NK-92 (cell line): Measurements from ENCODE around the gene PSMB1.

Source experiments
- DNase-seq: peaks from one replicate; lab custom pipeline; 2025; ENCODE audit not compliant: unreplicated experiment; lab: John Stamatoyannopoulos, UW

PSMB1 gene

DNA sequence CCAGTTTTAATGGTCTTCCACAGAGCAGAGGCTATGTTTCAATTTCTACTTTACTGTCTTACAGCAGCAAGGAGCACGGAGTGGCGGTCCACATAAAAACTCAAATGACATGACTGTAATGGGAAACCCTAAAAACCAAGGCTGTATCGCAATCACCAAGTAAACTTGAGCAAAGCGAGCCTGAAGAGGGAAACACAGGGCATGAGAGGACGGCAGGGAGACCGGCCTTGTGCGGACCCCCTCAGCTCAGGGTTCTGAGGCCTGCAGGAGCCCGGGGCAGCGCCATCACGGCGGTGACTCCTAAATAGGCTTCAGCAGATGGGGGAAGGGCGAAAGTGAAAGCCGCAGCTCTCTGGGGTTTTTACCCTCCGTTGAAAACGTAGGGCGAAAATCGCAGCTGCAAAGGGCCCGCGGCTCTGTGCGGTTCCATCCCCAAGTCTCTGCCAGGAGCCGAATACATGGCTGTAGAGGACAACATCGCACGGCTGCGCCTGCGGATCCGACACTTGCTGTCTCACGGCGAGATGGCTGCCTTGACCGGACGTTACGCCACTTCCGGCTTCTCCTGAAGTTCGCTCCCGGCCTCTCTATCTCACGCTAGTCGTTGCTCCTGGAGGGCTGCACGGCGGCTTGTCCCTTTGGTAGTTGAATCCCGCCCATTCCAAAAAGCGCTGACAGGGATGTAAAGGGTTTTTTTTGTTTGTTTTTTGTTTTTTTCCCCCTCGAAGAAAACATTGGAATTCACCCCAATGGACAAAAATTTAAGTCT, at the start of gene PSMB1:
TSS of gene PSMB1 (minus strand) at position 543 of the 769 bp plus-strand sequence. CDS start at position 478, 65 bp downstream.
- DNase-seq, result peak; percentile 20

DNA sequence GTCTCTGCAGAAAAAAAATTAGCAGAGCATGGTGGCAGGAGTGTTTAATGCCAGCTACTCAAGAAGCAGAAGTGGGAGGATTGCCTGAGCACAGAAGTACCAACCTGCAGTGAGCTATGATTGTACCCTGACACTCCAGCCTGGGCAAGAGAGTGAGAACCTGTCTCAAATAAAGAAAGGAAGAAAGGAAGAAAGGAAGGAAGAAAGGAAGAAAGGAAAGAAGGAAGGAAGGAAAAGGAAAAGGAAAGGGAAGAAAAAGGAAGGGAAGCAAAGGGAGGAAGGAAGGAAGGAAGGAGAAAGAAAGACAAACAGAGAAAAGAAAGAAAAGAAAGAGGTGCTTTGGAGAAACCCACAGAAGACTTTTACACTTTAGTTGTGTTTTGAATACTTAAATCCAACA, 44.2 kb upstream of the PSMB1 start:
- DNase-seq, result no peak

DNA sequence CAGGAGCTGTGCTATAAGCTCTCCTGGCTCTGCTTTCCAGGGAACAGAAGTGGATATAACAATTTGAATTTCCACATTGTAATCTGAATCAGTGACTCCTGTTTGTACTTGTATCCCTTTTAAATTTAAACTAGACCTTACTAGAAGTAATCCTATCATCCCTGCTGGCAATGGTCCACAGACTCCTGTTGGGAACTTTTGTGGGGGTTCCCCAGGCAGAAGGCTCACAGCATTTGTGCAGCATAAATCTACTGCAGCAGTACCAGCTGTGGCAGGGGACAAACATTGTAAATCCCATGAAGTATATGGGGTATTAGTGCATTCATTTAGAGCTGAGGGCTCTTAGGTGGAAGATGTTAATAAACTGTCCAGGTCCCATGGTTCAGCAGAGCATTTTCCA, 43.3 kb upstream of the PSMB1 start:
- no peak for DNase-seq

DNA sequence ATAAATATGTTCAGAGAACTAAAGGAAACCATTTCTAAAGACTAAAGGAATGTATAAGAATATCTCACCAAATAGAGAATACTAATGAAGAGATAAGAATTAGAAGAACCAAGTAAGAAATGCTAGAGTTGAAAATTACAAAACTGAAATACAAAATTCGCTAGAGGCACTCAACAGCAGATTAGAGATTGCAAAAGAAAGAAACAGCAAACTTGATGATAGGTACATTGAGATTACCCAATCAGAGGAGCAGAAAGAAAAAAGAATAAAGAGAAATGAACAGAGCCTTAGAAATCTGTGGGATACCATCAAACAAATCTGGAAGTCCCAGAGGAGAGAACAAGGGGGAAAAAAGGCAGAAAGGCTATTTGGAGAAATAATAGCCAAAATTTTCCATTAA, 37.6 kb upstream of the PSMB1 start:
- DNase-seq, result no peak

DNA sequence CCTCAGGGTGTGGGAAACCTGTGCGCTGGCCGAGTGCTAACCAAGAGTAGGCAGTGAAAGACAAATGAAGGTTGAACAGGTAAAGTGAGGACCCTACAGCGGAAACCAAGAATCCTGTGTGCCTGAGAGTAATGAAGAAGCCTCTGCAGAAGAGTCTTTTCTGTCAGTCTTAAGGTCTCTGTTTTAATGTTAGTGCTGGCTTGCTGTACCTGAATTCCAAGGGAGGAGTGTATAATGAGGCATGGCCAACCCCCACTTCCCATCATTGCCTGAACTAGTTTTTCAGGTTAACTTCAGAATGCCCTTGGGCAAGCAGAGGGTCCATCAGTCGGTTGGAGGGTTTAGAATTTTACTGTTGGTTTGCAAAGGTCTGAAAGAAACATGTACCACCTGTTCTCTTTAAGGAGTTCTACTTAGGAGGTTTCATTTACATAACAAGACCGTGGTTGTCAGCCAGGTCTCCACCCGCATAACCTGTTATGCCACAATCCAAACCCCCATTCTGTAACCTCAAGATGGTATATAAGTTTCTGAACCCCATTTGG, 31.9 kb upstream of the PSMB1 start:
- no peak for DNase-seq

DNA sequence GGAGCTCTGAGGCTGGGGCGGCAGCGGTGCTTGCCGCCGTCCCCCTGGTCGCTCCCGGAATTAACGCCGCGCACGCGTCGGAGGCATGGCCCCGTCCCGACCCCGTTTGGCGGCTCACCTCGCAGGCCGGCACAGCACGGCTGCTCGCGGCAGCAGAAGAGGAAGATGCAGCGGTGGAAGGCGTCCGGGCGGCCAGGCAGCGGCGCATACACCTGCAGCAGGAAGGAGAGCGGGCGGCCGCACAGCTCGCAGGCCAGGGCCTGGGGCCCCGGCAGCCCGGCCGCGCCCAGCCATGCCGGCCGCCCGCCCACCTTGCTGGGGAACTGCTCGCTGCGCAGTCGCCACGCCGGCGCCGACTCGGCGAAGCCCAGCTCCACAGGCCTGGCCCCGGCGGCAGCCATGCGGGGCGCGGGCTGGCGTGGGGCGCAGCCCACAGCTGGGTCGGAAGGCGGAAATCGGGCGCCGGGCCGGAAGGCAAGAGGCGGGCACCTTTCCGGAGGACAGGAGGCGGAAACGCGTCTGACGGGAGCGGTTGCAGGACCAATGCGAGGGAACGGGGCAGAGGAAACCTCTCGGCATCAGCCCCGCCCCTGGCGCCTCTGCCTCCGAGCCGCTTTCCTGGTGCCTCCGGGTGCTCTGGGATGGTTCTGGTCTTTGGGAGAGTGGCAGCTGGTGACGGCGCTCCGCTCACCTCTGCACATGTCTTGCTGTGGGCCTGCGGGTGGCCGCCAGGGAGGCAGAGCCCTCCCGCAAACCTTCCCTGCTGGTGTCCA, 31.3 kb upstream of the PSMB1 start, which contains the start of gene PDCD2:
TSS of gene PDCD2 (minus strand) at position 457 of the 773 bp plus-strand sequence. CDS start at position 401, 56 bp downstream.
- DNase-seq, result peak; percentile 30

DNA sequence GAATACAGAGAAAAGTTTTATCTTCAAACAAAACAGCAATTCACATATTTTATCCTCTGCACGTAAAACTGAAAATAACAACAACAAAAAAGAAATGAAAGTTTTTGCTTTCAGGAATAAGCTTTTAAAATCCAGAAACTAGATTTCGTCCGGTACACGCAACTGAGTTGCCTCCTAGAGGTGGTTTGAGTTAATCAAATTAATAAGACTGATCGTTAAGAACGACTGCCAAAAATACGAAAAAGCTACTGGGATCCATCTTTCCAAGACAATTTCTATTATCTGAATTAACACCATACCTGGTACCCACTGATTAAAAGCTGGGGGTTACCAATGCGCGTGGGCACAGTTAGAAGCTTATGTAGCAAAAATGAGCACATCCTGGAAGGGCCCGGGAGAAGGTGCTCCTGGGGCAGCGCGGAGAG, 30.7 kb upstream of the PSMB1 start:
- no peak for DNase-seq

DNA sequence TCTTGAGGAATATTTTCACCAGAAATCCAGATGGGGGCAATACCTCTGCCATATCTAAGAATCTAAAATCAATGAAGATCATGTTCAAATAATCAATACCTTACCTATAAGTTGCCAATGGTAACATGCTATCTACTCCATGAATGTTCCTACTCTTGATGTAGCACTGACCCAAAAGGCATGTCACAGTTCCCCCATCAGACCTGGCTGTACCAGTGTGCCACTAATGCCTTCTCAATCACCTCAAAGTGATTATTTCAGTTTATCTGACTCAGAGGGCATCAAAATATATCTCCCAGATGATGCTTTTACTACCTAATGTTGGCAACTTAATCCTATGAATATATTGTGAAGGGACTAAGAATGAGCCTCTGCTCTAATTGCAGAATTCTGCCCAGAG, 25.8 kb upstream of the PSMB1 start:
- no peak for DNase-seq

DNA sequence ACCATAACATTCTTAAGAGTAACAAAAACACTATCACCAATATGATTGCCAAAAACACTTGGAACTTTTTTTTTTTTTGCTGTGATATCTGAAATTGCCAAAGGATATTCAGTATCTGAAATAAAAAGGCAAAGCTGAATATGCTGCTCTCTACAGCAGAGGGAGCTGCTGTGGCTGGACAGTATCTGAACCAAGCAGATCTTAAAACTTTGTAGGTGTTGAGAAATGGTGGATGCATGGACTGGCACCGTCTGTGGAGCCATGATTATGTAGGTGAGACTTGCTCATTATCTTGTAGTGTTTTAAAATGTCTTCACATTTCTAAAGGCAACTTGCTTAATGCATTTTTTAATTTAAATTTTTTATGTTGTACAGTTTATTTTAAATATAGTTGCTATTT, 22.1 kb upstream of the PSMB1 start:
- DNase-seq, result no peak

DNA sequence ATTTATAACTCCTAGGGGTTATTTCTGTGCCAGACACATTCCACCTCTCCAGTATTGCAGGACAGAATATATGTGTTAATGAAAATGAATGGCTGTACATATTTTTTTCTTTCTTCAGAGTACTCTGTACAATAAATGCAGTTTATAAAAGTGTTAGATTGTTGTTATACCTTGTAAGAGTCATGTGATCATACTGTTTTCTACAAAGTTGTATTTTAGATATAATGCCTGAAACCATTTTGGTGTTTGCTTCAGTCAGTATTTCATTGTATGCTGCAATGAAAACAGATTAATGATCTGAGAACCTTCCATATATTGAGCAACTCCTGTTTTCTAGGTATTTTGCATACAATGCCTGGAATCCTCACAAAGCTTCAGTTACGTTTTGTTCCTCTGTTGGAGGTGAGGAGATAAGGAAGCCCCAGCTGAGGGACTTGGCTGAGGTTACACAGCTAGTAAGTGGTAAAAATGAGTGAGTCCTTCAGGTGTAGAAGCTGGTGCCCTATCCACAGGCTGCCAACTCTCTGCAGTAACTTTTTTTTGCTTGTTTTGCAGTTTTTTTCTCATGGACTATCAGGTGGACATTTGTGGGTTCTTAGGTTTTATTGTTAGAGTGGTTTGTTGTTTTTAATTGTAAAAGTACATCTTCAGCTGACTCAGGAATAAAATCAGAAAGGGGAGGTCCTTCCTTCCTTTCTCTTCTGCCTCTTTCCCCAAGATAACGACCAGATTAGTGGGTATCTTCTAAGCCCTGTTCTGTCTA, 19.8 kb upstream of the PSMB1 start:
- DNase-seq, result no peak

DNA sequence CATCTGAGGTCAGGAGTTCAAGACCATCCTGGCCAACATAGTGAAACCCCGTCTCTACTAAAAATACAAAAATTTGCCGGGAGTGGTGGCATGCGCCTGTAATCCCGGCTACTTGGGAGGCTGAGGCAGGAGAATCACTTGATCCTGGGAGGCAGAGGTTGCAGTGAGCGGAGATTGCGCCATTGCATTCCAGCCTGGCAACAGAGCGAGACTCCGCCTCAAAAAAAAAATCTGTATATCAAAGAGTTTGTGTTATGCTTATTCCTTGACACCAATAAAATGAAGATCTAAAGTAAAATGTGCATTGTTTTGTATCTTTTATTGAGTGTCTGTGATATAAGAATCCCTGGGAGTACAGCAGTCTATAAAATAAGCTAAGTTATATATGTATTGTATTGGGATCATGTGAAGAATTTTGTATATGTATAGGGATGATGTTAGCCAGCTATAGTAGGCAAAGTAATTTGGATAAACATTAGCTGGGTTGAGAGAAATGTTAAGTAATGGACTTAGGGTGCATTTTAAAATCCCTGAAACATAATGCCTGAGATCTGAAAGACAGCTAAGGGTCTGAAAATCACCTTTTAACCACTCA, 11.9 kb upstream of the PSMB1 start:
- DNase-seq, result no peak

DNA sequence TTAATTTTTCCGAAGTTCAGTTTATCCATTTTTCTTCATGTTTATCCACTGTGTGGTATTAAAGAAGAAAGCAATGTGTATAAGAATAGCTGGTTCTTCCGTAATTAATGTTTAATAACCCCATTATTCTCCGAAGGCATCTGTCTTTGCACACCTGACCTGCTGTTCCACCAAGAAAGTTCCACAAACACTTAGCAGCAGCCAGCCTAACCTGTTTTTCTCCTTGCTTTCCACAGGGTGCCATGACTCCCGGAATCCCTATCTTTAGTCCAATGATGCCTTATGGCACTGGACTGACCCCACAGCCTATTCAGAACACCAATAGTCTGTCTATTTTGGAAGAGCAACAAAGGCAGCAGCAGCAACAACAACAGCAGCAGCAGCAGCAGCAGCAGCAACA, 8.4 kb upstream of the PSMB1 start:
- no peak for DNase-seq

DNA sequence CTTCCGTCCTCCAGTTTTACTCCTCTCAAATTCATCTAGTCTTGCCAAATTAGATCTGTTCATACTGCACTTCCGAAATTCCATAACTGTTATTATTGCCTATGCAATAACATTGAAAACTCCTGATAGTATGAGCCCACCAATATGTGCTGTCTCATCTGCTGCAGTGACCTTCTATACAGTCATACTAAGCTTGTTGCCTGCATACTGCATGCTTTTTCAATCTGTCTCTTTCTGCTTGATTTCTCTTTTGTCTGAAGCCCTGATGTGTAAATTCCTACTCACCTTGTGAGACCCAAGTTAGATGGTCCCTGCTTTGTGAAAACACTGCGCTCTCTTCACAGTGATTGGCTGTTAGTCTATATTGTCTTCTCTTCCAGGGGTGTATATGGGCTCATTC, 2.2 kb upstream of the PSMB1 start:
- no peak for DNase-seq

DNA sequence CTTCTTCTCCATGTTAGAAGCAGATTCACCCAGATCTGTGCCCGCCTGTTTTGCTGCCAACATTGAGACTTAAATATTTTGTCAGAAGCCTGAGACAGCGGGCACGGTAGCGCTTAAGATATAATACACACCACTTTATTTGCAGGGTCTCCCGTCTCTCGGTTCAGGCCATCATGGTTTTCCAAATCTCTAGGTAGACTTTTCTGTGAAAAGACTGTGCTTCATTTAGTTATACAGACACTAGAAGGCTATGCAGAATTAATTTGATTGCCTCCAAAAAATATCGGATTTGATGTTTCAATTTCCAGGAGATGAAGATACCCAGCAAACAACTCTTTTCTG, 1.7 kb upstream of the PSMB1 start:
- DNase-seq, result no peak

DNA sequence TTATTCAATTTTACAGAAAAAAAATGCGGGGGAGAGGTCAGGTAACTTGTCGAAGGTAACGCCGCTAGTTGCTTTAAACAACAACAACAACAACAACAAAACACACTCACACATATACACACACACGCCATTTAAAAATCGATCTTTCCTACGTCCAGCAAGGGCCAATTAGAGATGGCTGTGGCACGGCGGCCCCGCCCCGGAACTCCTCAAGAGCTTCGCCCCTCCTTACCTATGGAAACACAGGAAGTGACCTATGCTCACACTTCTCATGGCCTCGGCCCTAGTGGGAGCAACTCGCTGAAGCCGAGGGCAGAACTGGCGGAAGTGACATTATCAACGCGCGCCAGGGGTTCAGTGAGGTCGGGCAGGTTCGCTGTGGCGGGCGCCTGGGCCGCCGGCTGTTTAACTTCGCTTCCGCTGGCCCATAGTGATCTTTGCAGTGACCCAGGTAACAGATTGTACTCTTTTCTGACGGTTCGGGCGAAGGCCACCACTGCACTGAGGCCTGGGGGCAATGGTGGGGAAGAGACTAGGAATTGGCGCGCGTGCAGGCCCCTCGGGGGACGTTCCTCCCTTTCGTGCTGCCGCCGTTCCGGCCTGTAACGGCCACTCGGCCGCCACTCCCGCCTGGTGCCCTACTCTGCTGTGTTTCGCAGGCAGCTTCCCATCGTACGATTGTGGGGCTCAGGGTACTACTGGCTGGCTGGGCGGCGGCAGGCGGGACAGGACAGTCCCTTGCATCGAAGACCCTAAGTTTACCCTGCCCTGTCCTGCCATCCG, 1.1 kb upstream of the PSMB1 start, which contains the start of gene TBP:
TSS of gene TBP (plus strand) at position 357 of the 783 bp plus-strand sequence. CDS start 2,661 bp downstream, outside the sequence.
- peak; percentile 91 for DNase-seq

DNA sequence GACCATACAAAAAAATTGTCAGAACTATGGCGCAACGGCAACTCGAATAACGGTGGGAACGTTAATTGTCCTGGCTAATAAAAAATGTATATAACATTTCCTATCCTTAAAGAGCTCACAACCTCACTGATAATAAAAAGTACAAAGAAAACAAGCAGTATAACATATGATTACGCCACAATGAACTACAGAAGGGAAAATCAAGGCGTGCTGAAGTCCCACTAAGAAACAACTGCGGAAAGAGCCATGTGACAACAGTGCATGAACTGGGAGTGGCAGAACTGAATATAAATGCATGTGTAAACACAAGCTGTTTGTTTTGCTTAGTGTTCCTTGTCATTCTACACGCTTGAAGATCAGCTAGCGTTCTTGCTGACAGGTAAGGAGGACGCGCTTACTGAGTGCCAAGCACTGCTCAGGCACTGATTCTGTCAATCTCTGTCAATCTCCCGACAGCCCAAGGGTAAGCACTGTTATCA, 466 bp upstream of the PSMB1 start:
- no peak for DNase-seq

DNA sequence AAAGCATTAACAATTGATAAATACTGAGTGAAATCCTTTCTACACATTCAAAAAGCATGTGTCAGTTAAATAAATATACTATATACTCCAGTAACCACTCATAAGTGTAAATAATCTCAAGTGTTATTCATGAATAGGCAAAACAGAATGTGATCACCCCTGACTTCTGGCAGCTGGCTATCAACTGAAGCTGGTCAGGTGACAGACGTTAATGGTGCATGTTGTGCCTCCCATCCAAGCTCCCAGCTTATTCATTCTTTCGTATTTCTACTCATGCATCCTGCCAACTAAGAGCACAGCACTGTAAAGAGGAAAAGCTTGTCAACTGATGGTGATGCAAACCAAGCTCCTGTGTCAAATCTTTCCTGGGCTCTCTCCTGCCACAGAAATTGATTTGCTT, 7.7 kb downstream of the PSMB1 start:
- no peak for DNase-seq

DNA sequence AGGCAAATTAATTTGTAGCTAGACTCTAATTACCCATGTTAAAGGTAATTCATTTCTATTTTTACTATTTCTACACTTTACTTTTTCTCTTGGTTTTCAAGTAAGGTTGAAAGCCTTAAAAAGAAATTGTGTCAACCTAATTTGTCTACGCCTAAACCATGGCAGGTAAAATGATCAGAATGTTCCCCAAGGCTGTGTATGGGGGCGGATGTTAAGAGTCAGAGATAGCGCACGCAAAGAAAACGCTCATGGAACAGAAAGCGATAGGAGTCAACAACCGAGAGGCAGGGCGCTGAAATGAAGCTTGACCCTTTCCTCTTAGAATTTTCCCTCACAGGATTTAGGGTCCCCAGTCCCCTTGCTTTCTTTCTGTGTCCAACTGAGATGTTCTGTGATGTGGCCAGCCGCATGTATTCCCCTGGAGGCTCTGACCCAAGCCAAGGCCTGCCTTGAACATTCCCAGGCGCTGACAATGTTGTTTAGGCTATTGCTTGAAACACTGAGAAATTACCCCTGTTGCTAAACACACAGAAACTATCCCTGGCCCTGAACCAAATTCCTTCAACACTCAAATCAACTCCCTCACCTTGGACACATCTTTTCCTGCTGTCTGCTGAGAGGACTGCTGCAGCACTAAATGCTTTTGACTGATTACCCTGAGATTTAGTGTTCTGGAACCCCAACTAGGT, 10.9 kb downstream of the PSMB1 start:
- DNase-seq, result no peak

DNA sequence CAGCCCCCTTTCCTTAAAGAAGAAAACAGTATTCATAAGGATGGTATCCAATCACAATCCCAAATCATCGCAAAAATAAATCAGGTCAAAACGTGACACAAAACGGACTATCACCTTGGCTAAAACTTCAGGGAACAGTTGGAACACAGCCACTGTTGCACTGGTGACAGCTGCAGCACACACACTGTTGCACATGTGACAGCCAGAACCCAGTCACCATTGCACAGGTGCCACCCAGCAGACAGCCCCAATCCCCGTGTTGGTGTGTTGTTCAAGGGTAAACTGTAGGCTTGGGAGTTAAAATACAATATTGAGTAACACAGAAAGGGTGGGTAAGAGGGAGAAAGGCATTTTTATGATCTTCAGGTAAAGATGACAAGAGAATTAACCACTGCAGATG, 15.8 kb downstream of the PSMB1 start:
- DNase-seq, result no peak
